Panc1 (cell line): ENCODE measurements around the gene C12orf50. TPM values are rescaled to one million over a fixed set of nuclear protein-coding genes. Genes with fewer than 3 reads are reported as not detected.
"Not testable (repeated sequence)": the region's sequence is repeated elsewhere in the genome, so short reads cannot be mapped to it uniquely, and the experiment has no call there.

ENCODE experiments used
- ATAC-seq: fragments of 200-7000 bp; cut with Tn5 transposase; 2 replicates; pipeline ENCODE4 v1.9.1; 2020; ENCODE audit warnings: mild to moderate bottlenecking, moderate library complexity
- BruUV-seq: library from RNA; stranded (reverse); fragments of 400-500 nt; replicated peaks from 2 replicates; lab custom pipeline; 2021; lab: Mats Ljungman, UMichigan
- CTCF ChIA-PET: fragments of 300-600 bp; sonication (Branson Sonifier 250); formaldehyde crosslinking; loops from one replicate; lab custom pipeline; 2022; ENCODE audit warnings: antibody characterized with exemption; lab: Charles Lee
- POLR2A ChIA-PET: fragments of 300-600 bp; sonication (Branson Sonifier 250); formaldehyde crosslinking; loops from one replicate; lab custom pipeline; 2022; ENCODE audit warnings: antibody characterized with exemption; lab: Charles Lee
- DNase-seq: peaks from one replicate; pipeline ENCODE4 v3.0.0-alpha.2; 2010; ENCODE audit warnings: low read depth, low spot score
- H3K27ac ChIP-seq: 2 replicates; pipeline ENCODE4 v1.5.1; 2011; ENCODE audit warnings: mild to moderate bottlenecking, low read length, inconsistent platforms
- H3K27me3 ChIP-seq: fragments of 200-500 bp; sonication (Bioruptor generic); 2 replicates; pipeline ENCODE4 v1.6.0; 2014; ENCODE audit warnings: low read length, inconsistent platforms; ENCODE audit not compliant: control insufficient read depth, insufficient read depth
- H3K36me3 ChIP-seq: fragments of 200-500 bp; sonication (Bioruptor generic); 2 replicates; pipeline ENCODE4 v1.5.1; 2014; ENCODE audit warnings: inconsistent platforms, mild to moderate bottlenecking, low read length, moderate library complexity; ENCODE audit not compliant: control insufficient read depth, insufficient read depth
- H3K4me1 ChIP-seq: 2 replicates; pipeline ENCODE4 v1.5.1; 2011; ENCODE audit warnings: inconsistent platforms, mild to moderate bottlenecking, low read length, moderate library complexity; ENCODE audit not compliant: control insufficient read depth, insufficient read depth
- H3K4me3 ChIP-seq, 2 experiments: 2 replicates each; pipeline ENCODE4 v1.5.1; 2011 to 2012; ENCODE audit warnings: low read depth in 2 of 2, low read length in 2 of 2, mild to moderate bottlenecking in 2 of 2, inconsistent platforms in 1 of 2, moderate library complexity in 1 of 2
- H3K9me3 ChIP-seq: fragments of 200-500 bp; sonication (Bioruptor generic); 2 replicates; pipeline ENCODE4 v1.5.1; 2014; ENCODE audit warnings: low read depth, mild to moderate bottlenecking, inconsistent platforms, low read length, moderate library complexity; ENCODE audit not compliant: control insufficient read depth, insufficient read depth
- POLR2AphosphoS5 ChIP-seq: IDR thresholded peaks from 2 replicates; pipeline ENCODE4 v1.6.1; 2012; ENCODE audit warnings: mild to moderate bottlenecking, low read depth, low read length, moderate library complexity
- SIN3A ChIP-seq: IDR thresholded peaks from 2 replicates; pipeline ENCODE4 v1.6.1; 2012; ENCODE audit warnings: low read depth, mild to moderate bottlenecking, low read length, moderate library complexity, borderline replicate concordance; ENCODE audit not compliant: insufficient read depth
- TCF7L2 ChIP-seq: IDR thresholded peaks from 2 replicates; pipeline ENCODE4 v1.6.1; 2011; ENCODE audit warnings: mild to moderate bottlenecking, low read depth, low read length, inconsistent platforms
- in situ Hi-C: cut with HindIII; loops from 2 replicates; pipeline ENCODE4 v1.10.0; 2016; ENCODE audit warnings: low sequenced_read_pairs, low pct_unique_long_range_greater_than_20kb
- intact Hi-C: fragments of 100-400 bp; cut with micrococcal nuclease; formaldehyde crosslinking; loops from one replicate; pipeline ENCODE4 v1.10.0; 2022; ENCODE audit not compliant: unreplicated experiment
- total RNA-seq: library from RNA; stranded (reverse); gene quantifications from one replicate; pipeline ENCODE4 v1.2.1, GENCODE V29; 2021; ENCODE audit not compliant: unreplicated experiment
- TF ChIP-seq, protein P1 (sequence below), 2 experiments: IDR thresholded peaks; 2 replicates each; pipeline ENCODE4 v1.6.1; 2011 to 2012; ENCODE audit warnings: low read depth in 2 of 2, control low read depth in 1 of 2, low read length in 1 of 2, mild to moderate bottlenecking in 1 of 2, moderate library complexity in 1 of 2; ENCODE audit not compliant: insufficient read depth in 1 of 2
- TF ChIP-seq, protein P2 (sequence below): fragments of 450-650 bp; IDR thresholded peaks from 2 replicates; pipeline ENCODE4 v1.5.1; 2017; ENCODE audit warnings: mild to moderate bottlenecking

The C12orf50 gene
- total RNA-seq, 1 experiment from 2014 or later, result not detected

GRCh38 chr12:87967871-87968270 is 61.3 kb downstream of the C12orf50 start:
- ATAC-seq (no peak), DNase-seq (no peak)
- TF ChIP-seq TCF7L2, result no peak
- TF ChIP-seq, protein P1, sequence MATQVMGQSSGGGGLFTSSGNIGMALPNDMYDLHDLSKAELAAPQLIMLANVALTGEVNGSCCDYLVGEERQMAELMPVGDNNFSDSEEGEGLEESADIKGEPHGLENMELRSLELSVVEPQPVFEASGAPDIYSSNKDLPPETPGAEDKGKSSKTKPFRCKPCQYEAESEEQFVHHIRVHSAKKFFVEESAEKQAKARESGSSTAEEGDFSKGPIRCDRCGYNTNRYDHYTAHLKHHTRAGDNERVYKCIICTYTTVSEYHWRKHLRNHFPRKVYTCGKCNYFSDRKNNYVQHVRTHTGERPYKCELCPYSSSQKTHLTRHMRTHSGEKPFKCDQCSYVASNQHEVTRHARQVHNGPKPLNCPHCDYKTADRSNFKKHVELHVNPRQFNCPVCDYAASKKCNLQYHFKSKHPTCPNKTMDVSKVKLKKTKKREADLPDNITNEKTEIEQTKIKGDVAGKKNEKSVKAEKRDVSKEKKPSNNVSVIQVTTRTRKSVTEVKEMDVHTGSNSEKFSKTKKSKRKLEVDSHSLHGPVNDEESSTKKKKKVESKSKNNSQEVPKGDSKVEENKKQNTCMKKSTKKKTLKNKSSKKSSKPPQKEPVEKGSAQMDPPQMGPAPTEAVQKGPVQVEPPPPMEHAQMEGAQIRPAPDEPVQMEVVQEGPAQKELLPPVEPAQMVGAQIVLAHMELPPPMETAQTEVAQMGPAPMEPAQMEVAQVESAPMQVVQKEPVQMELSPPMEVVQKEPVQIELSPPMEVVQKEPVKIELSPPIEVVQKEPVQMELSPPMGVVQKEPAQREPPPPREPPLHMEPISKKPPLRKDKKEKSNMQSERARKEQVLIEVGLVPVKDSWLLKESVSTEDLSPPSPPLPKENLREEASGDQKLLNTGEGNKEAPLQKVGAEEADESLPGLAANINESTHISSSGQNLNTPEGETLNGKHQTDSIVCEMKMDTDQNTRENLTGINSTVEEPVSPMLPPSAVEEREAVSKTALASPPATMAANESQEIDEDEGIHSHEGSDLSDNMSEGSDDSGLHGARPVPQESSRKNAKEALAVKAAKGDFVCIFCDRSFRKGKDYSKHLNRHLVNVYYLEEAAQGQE (IDR thresholded peaks at IDR 0.05; ENCODE audit: insufficient read depth in 1 of 2, low read depth in 2 of 2, low read length in 1 of 2), result no peak
- TF ChIP-seq SIN3A, result no peak
- TF ChIP-seq, protein P2, sequence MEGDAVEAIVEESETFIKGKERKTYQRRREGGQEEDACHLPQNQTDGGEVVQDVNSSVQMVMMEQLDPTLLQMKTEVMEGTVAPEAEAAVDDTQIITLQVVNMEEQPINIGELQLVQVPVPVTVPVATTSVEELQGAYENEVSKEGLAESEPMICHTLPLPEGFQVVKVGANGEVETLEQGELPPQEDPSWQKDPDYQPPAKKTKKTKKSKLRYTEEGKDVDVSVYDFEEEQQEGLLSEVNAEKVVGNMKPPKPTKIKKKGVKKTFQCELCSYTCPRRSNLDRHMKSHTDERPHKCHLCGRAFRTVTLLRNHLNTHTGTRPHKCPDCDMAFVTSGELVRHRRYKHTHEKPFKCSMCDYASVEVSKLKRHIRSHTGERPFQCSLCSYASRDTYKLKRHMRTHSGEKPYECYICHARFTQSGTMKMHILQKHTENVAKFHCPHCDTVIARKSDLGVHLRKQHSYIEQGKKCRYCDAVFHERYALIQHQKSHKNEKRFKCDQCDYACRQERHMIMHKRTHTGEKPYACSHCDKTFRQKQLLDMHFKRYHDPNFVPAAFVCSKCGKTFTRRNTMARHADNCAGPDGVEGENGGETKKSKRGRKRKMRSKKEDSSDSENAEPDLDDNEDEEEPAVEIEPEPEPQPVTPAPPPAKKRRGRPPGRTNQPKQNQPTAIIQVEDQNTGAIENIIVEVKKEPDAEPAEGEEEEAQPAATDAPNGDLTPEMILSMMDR, result no peak
- no peak for TF ChIP-seq POLR2AphosphoS5
- H3K9me3 ChIP-seq, result no peaks in the 10 kb centered on the region
- H3K27ac ChIP-seq, result no peak overlapping the region
- BruUV-seq, result no TSS peak
- no peak overlapping the region for H3K4me3 ChIP-seq
- no peaks in the 10 kb centered on the region for H3K4me1 ChIP-seq
- no peaks in the 10 kb centered on the region for H3K27me3 ChIP-seq
- CTCF ChIA-PET, result no interaction called here
- no peaks in the 10 kb centered on the region for H3K36me3 ChIP-seq
- POLR2A ChIA-PET, result no interaction called here
- in situ Hi-C loops, result no loop called here
- intact Hi-C loops, result no loop called here

GRCh38 chr12:87960566-87960965 is 68.6 kb downstream of the C12orf50 start:
- ATAC-seq (no peak), DNase-seq (no peak)
- Histone ChIP-seq H3K4me1 (no peaks in the 10 kb centered on the region), H3K27me3 (no peaks in the 10 kb centered on the region), H3K36me3 (no peaks in the 10 kb centered on the region), H3K4me3 (no peak overlapping the region), H3K27ac (no peak overlapping the region), H3K9me3 (no peaks in the 10 kb centered on the region)
- in situ Hi-C loops (no loop called here), intact Hi-C loops (no loop called here)
- ChIA-PET POLR2A (no interaction called here), CTCF (no interaction called here)
- no TSS peak for BruUV-seq
- TF ChIP-seq POLR2AphosphoS5 (no peak), TCF7L2 (no peak), SIN3A (no peak)
- TF ChIP-seq, protein P2, result no peak
- TF ChIP-seq, protein P1 (IDR thresholded peaks at IDR 0.05; ENCODE audit: insufficient read depth in 1 of 2, low read depth in 2 of 2, low read length in 1 of 2), result no peak

DNA sequence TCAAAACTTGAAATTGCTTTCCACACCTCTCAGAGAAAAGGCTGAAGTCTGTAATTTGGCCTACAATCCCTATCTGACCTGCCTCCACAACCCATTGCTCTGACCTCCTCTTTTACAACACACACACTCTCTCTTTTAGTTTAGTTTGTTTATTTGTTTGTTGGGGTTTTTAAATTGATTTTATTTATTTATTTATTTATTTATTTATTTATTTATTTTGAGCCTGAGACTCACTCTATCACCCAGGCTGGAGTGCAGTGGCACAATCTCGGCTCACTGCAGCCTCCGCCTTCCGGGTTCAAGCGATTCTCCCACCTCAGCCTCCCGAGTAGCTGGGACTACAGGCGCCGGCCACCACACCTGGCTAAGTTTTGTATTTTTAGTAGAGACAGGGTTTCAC is 75.2 kb downstream of the C12orf50 start:
- DNase-seq, ATAC-seq, H3K27ac ChIP-seq, H3K36me3 ChIP-seq, CTCF ChIA-PET, H3K4me3 ChIP-seq, POLR2A ChIA-PET, H3K4me1 ChIP-seq, H3K9me3 ChIP-seq, BruUV-seq, in situ Hi-C loops, H3K27me3 ChIP-seq: not testable (repeated sequence)
- intact Hi-C loops, result loop anchor here (5.0 kb wide), 1 partner anchor 82 kb away; no protein-coding TSS in a partner anchor
